Dorsolateral prefrontal cortex (tissue), 118 donors: Measurements from ENCODE around the gene CUL1. TPM values are rescaled to one million over a fixed set of nuclear protein-coding genes. Genes with fewer than 3 reads are reported as not detected.

ENCODE experiments used
- total RNA-seq, 120 experiments: library from RNA; stranded (reverse); gene quantifications; one replicate each; pipeline versions ENCODE4 v1.2.3 to v1.2.4, GENCODE V29; 2022

The CUL1 gene
- total RNA-seq, 120 experiments from 2014 or later: 36.5 to 74.2 (median 59.6) TPM

Other genes starting within 250 kb of the CUL1 start
- not detected for gene C7orf33, start 108.1 kb upstream of the CUL1 start, total RNA-seq
- gene EZH2, start 185.4 kb downstream of the CUL1 start, total RNA-seq: 1 to 10 TPM in 119 of 120 experiments, under 1 TPM in 1; 0.97 to 6.7 (median 2.9) TPM